SK-N-SH (cell line): ENCODE results near the gene FOXF1.

Experiments
- CHD2 ChIP-seq: fragments of 150-350 bp; IDR thresholded peaks from 2 replicates; pipeline ENCODE4 v1.6.1; 2018; ENCODE audit warnings: low read length; ENCODE audit not compliant: partially characterized antibody
- MXI1 ChIP-seq: IDR thresholded peaks from 2 replicates; pipeline ENCODE4 v1.6.1; 2012; ENCODE audit warnings: mild to moderate bottlenecking, low read depth, low read length, improper control_type of control experiment
- NFIC ChIP-seq: IDR thresholded peaks from 2 replicates; pipeline ENCODE4 v1.4.0; 2012; ENCODE audit warnings: borderline replicate concordance
- TF ChIP-seq, protein P1 (sequence below): fragments of 200-600 bp; sonication (generic); IDR thresholded peaks from 2 replicates; pipeline ENCODE4 v1.6.1; 2017; ENCODE audit warnings: antibody characterized with exemption, mild to moderate bottlenecking, moderate library complexity

DNA sequence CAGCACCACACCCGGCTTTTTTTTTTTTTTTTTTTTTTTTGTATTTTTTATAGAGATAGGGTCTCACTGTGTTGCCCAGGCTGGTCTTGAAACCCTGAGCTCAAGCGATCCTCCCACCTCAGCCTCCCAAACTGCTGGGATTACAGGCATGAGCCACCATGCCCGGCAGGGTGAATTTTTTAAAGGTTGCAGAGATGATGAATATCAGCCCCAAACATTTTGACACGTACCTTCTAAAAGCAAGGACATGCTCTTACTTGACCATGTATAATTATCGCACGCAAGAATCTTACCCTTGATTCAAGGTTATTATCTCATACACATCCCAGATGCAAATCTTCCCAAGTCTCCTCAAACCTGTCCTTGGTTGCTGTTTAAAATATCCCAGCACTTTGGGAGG, 52.0 kb downstream of the FOXF1 start:
- TF ChIP-seq NFIC = no peak
- no peak for TF ChIP-seq CHD2
- TF ChIP-seq, protein P1, sequence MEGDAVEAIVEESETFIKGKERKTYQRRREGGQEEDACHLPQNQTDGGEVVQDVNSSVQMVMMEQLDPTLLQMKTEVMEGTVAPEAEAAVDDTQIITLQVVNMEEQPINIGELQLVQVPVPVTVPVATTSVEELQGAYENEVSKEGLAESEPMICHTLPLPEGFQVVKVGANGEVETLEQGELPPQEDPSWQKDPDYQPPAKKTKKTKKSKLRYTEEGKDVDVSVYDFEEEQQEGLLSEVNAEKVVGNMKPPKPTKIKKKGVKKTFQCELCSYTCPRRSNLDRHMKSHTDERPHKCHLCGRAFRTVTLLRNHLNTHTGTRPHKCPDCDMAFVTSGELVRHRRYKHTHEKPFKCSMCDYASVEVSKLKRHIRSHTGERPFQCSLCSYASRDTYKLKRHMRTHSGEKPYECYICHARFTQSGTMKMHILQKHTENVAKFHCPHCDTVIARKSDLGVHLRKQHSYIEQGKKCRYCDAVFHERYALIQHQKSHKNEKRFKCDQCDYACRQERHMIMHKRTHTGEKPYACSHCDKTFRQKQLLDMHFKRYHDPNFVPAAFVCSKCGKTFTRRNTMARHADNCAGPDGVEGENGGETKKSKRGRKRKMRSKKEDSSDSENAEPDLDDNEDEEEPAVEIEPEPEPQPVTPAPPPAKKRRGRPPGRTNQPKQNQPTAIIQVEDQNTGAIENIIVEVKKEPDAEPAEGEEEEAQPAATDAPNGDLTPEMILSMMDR = no peak
- no peak for TF ChIP-seq MXI1
